HL-60 (cell line): ENCODE data around the gene CYP2J2.

Experiments used
- DNase-seq, 2 experiments: peaks; one replicate each; pipeline ENCODE4 v3.0.0-alpha.2; 2010 to 2020; ENCODE audit warnings: low read depth in 1 of 2, low spot score in 1 of 2
- H3K27ac ChIP-seq: fragments of 250-450 bp; sonication (Bioruptor Pico); replicated peaks from 2 replicates; pipeline ENCODE4 v1.5.1; 2020; ENCODE audit warnings: mild to moderate bottlenecking, moderate library complexity
- H3K27me3 ChIP-seq: fragments of 250-450 bp; sonication (Bioruptor Pico); 2 replicates; pipeline ENCODE4 v1.5.1; 2021; ENCODE audit warnings: mild to moderate bottlenecking, moderate library complexity; ENCODE audit not compliant: insufficient read depth, poor library complexity, severe bottlenecking
- H3K4me3 ChIP-seq: replicated peaks from 2 replicates; pipeline ENCODE4 v1.5.1; 2011; ENCODE audit warnings: mild to moderate bottlenecking, control low read depth, low read length; ENCODE audit not compliant: insufficient read depth
- CTCF ChIP-seq: IDR thresholded peaks from one replicate; pipeline ENCODE4 v1.5.1; 2011; ENCODE audit warnings: low read length, control low read depth, inconsistent platforms; ENCODE audit not compliant: insufficient read depth
- GABPA ChIP-seq: IDR thresholded peaks from 2 replicates; pipeline ENCODE4 v1.6.1; 2012; ENCODE audit warnings: low read depth
- POLR2AphosphoS5 ChIP-seq: IDR thresholded peaks from 2 replicates; pipeline ENCODE4 v1.6.1; 2012; ENCODE audit warnings: low read depth
- REST ChIP-seq: IDR thresholded peaks from 2 replicates; pipeline ENCODE4 v1.6.1; 2012; ENCODE audit warnings: low read depth; ENCODE audit not compliant: insufficient replicate concordance
- SPI1 ChIP-seq: IDR thresholded peaks from 2 replicates; pipeline ENCODE4 v1.6.1; 2012; ENCODE audit warnings: low read depth, mild to moderate bottlenecking, borderline replicate concordance

The CYP2J2 gene

GRCh38 chr1:59852117-59852516, 74.5 kb downstream of the CYP2J2 start:
- H3K4me3 ChIP-seq = no peak overlapping the region
- H3K27ac ChIP-seq = no peak overlapping the region
- TF ChIP-seq REST = no peak
- TF ChIP-seq CTCF = no peak
- no peak for TF ChIP-seq SPI1
- TF ChIP-seq POLR2AphosphoS5 = no peak
- TF ChIP-seq GABPA = no peak
- H3K27me3 ChIP-seq = no peaks in the 10 kb centered on the region
- DNase-seq = no peak

- H3K27ac ChIP-seq = no peak overlapping the region
- TF ChIP-seq SPI1 (no peak), GABPA (no peak), POLR2AphosphoS5 (no peak), REST (no peak), CTCF (no peak)
- H3K27me3 ChIP-seq = peaks cover 7% of the 10 kb centered on the region
- no peak overlapping the region for H3K4me3 ChIP-seq
- DNase-seq = no peak
Observed at GRCh38 chr1:59846895-59847282, 79.7 kb downstream of the CYP2J2 start.

- no peak for DNase-seq
- no peak overlapping the region for H3K27ac ChIP-seq
- peaks cover 7% of the 10 kb centered on the region for H3K27me3 ChIP-seq
- H3K4me3 ChIP-seq = no peak overlapping the region
- no peak for TF ChIP-seq GABPA
- TF ChIP-seq CTCF = no peak
- TF ChIP-seq REST = no peak
- TF ChIP-seq POLR2AphosphoS5 = no peak
- TF ChIP-seq SPI1 = no peak
Observed at GRCh38 chr1:59846209-59846894, 80.2 kb downstream of the CYP2J2 start.
